ENCODE results near the gene CNTLN.
"Not testable (repeated sequence)": the region's sequence is repeated elsewhere in the genome, so short reads cannot be mapped to it uniquely, and the experiment has no call there.

Gene CNTLN

DNA sequence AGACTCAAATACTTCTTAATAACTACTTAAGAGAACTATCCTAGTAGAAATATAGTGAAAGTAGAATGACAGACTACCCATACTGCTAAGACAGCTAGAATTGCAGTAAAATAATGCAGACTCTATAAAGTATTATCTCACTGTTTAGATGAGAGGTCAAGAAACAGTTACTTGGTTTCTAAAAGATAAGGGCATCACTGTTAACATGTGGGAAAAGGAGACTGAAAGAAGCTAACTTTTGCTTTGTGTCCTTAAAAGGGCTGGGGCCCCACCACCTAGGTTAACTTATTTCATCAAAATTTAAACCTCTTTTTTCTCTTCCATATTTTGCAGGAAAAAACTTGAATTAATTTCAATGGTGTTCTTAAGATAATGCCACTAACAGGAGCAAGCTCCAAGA lies 204.3 kb downstream of the CNTLN start:
- no peak overlapping the region for H3K27ac ChIP-seq (ENCODE audit: low read depth, low read length)
- H3K4me3 ChIP-seq (ENCODE audit: low read length): no peak overlapping the region
- no peak overlapping the region for H3K9ac ChIP-seq (ENCODE audit: low read length)

DNA sequence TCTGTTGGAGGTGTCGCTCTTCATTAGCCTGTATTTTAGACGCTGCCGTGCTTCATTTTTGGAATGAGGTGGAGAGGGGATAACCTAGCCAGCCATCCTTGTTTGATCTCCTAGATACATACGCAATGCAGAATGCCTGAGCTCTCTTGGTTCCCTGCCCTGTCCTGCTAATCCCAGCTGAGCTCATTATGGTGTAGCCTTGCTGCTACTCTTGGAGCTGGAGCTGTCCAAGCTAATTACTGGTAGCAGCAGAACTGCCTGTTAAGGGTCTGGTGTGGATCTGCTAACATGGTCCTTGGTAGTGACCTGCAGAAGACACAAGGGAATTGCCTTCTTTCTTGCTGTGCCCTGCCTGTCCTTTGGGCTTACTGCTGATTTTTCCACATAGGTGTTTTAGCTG lies 207.9 kb downstream of the CNTLN start:
- Histone ChIP-seq H3K36me3 (ENCODE audit: control insufficient read depth, insufficient read depth, low read length) (peaks cover 2% of the 10 kb centered on the region), H3K4me1 (ENCODE audit: control insufficient read depth, insufficient read depth, low read length) (no peaks in the 10 kb centered on the region), H3K4me3 (ENCODE audit: low read length) (no peak overlapping the region), H3K27ac (ENCODE audit: low read depth, low read length) (no peak overlapping the region), H3K27me3 (ENCODE audit: control insufficient read depth, insufficient read depth, low read length) (no peaks in the 10 kb centered on the region), H3K9ac (ENCODE audit: low read length) (no peak overlapping the region)

More for the DNA sequence above, 204.3 kb downstream of the CNTLN start:
- Histone ChIP-seq H3K4me1 (ENCODE audit: control insufficient read depth, insufficient read depth, low read length) (no peaks in the 10 kb centered on the region), H3K27me3 (ENCODE audit: control insufficient read depth, insufficient read depth, low read length) (no peaks in the 10 kb centered on the region), H3K36me3 (ENCODE audit: control insufficient read depth, insufficient read depth, low read length) (no peaks in the 10 kb centered on the region)

DNA sequence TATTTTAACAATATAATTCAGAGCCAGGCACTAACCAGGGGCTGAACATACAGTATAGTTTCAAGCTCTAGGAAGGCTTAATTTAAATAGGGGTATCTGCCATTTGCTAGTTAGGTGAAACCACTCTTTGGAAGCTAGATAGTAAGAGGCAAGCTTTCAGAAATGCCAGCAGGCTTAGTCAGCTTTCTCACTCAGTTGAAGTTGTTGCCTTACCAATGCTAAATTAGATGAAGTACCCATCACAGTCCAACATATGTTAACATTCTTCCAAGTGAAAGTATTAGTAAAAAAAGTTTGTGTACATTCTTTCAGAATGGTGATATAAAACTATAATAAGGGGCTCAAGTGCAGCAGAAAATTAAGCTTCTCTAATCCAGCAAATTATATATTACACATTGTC lies 215.0 kb downstream of the CNTLN start:
- no peaks in the 10 kb centered on the region for H3K4me1 ChIP-seq (ENCODE audit: control insufficient read depth, insufficient read depth, low read length)
- H3K4me3 ChIP-seq (ENCODE audit: low read length): no peak overlapping the region
- peaks cover 2% of the 10 kb centered on the region for H3K36me3 ChIP-seq (ENCODE audit: control insufficient read depth, insufficient read depth, low read length)
- H3K9ac ChIP-seq (ENCODE audit: low read length): no peak overlapping the region
- no peak overlapping the region for H3K27ac ChIP-seq (ENCODE audit: low read depth, low read length)
- H3K27me3 ChIP-seq (ENCODE audit: control insufficient read depth, insufficient read depth, low read length): no peaks in the 10 kb centered on the region

DNA sequence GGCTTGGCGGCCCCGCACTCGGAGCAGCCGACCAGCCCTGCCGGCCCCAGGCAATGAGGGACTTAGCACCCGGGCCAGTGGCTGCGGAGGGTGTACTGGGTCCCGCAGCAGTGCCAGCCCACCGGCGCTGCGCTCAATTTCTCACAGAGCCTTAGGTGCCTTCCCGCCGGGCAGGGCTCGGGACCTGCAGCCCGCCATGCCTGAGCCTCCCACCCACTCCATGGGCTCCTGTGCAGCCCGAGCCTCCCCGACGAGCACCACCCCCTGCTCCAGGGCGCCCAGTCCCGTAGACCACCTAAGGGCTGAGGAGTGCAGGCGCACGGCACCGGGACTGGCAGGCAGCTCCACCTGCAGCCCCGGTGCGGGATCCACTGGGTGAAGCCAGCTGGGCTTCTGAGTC lies 219.2 kb downstream of the CNTLN start:
- not testable (repeated sequence) for H3K36me3 ChIP-seq (ENCODE audit: control insufficient read depth, insufficient read depth, low read length); H3K27me3 ChIP-seq (ENCODE audit: control insufficient read depth, insufficient read depth, low read length); H3K4me3 ChIP-seq (ENCODE audit: low read length); H3K27ac ChIP-seq (ENCODE audit: low read depth, low read length); H3K4me1 ChIP-seq (ENCODE audit: control insufficient read depth, insufficient read depth, low read length); H3K9ac ChIP-seq (ENCODE audit: low read length)

DNA sequence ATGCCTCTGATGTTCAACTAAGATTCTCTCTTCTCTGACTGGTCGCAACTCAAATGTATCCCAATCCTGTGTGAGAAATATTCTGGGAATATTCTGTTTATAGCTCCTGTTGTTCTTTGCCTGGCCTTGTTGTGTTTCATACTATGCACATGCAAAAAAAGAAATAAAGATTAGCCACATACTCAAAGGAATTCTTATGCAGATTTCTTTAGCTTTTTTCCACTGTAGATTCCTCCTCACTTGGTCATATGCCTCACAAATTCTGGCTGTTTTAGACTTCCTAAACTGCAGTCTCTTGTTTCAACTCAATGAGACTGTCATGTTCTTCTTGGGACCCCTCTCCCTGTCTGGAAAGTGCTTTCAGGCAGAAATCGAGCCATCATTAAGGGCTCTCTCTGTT lies 226.5 kb downstream of the CNTLN start:
- no peak overlapping the region for H3K9ac ChIP-seq (ENCODE audit: low read length)
- H3K4me1 ChIP-seq (ENCODE audit: control insufficient read depth, insufficient read depth, low read length): no peaks in the 10 kb centered on the region
- no peaks in the 10 kb centered on the region for H3K27me3 ChIP-seq (ENCODE audit: control insufficient read depth, insufficient read depth, low read length)
- H3K4me3 ChIP-seq (ENCODE audit: low read length): no peak overlapping the region
- no peaks in the 10 kb centered on the region for H3K36me3 ChIP-seq (ENCODE audit: control insufficient read depth, insufficient read depth, low read length)
- no peak overlapping the region for H3K27ac ChIP-seq (ENCODE audit: low read depth, low read length)

DNA sequence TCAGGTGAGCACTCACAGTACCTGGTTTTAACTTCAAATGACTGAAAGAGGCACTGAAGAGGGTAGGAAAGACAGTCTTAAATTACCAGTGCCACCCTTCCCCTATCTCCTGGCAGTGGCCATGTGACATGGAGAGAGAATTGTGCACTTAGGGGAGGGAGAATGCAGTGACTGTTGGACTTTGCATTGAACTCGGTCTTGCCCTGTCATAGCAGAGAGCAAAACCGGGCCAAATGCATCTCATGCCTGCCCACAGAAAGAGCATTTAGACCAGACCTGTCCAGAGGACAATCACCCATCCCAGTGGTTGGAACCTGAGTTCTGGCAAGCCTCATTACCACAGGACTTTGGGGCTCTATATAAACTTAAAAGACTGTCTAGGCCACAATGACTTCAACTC lies 232.2 kb downstream of the CNTLN start:
- Histone ChIP-seq H3K36me3 (ENCODE audit: control insufficient read depth, insufficient read depth, low read length) (no peaks in the 10 kb centered on the region), H3K4me1 (ENCODE audit: control insufficient read depth, insufficient read depth, low read length) (no peaks in the 10 kb centered on the region), H3K4me3 (ENCODE audit: low read length) (no peak overlapping the region), H3K27me3 (ENCODE audit: control insufficient read depth, insufficient read depth, low read length) (no peaks in the 10 kb centered on the region), H3K9ac (ENCODE audit: low read length) (no peak overlapping the region), H3K27ac (ENCODE audit: low read depth, low read length) (no peak overlapping the region)

DNA sequence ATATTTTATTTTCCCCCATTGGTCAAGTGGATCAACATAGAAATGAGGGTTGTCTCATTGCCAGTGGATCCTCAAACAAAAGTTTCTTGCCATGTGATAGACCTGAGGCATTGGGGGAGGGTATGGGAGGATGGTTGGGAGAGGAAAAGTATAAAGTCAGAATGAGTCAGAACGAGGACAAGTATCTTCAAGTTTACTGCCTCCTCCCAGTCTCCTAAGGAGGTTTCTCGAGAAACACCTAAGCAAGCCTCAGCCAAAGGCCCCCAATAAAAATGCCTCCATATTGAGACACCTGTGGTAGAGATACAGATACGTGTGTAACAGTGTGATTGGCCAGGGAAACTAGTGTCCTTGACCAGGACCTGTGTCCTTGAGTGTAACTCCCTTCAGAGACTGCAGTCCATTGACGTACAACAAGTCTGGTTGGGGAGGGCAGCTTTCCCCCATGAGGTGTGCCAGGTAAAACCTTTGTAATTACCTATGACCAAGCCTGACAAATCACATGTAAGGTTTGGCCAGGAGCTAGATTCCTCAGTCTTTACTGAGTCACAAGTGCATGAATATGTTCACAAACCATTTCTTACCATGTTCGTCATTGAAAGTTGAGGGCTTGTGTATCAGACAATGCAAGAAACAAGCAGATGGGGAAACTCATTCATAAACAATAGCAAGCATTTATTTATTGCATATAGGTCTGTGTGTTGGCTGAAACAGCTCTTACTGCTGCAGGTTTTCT lies 245.5 kb downstream of the CNTLN start:
- no peaks in the 10 kb centered on the region for H3K27me3 ChIP-seq (ENCODE audit: control insufficient read depth, insufficient read depth, low read length)
- no peak overlapping the region for H3K4me3 ChIP-seq (ENCODE audit: low read length)
- no peaks in the 10 kb centered on the region for H3K4me1 ChIP-seq (ENCODE audit: control insufficient read depth, insufficient read depth, low read length)
- H3K27ac ChIP-seq (ENCODE audit: low read depth, low read length): no peak overlapping the region
- no peaks in the 10 kb centered on the region for H3K36me3 ChIP-seq (ENCODE audit: control insufficient read depth, insufficient read depth, low read length)
- no peak overlapping the region for H3K9ac ChIP-seq (ENCODE audit: low read length)

DNA sequence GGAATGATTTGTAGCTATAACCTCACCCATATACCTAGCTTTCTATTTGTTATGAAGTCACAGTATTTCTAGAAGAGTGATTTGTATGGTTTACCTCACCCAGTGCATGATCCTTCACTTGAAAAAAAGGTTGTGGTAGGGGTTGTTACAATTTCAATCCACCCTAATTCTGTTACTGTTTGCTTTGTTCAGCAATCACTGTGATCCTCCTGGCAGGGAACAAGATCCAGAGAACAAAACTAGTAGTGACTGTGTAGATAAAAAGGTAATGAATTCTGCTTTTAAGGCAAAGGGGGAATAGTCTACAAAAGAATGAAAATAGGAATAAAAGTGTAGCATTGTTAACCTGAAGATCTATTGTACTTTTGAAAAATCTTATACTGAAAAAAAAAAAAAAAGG lies 252.7 kb downstream of the CNTLN start:
- Histone ChIP-seq H3K27ac (ENCODE audit: low read depth, low read length) (no peak overlapping the region), H3K9ac (ENCODE audit: low read length) (no peak overlapping the region), H3K36me3 (ENCODE audit: control insufficient read depth, insufficient read depth, low read length) (no peaks in the 10 kb centered on the region), H3K27me3 (ENCODE audit: control insufficient read depth, insufficient read depth, low read length) (no peaks in the 10 kb centered on the region), H3K4me3 (ENCODE audit: low read length) (no peak overlapping the region), H3K4me1 (ENCODE audit: control insufficient read depth, insufficient read depth, low read length) (no peaks in the 10 kb centered on the region)

DNA sequence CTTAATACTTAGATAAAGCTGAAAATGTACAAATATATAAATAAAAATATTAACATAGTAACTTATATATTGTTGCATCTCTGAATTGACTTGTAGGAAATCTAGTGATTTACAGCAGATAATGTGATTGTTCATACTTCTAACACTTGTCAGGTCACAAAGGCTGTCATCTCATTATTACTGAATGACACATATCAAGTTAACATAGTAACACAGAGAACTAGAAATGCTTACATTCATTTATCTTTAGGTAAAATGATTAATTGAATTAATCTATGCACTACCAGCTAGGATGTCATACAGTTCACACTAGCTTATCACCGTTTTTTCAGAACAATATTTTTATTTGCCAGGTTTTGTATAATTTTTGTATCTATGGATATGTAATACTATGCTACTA lies 254.2 kb downstream of the CNTLN start:
- no peak overlapping the region for H3K9ac ChIP-seq (ENCODE audit: low read length)
- H3K27ac ChIP-seq (ENCODE audit: low read depth, low read length): no peak overlapping the region
- H3K27me3 ChIP-seq (ENCODE audit: control insufficient read depth, insufficient read depth, low read length): no peaks in the 10 kb centered on the region
- H3K4me3 ChIP-seq (ENCODE audit: low read length): no peak overlapping the region
- H3K4me1 ChIP-seq (ENCODE audit: control insufficient read depth, insufficient read depth, low read length): no peaks in the 10 kb centered on the region
- H3K36me3 ChIP-seq (ENCODE audit: control insufficient read depth, insufficient read depth, low read length): no peaks in the 10 kb centered on the region

DNA sequence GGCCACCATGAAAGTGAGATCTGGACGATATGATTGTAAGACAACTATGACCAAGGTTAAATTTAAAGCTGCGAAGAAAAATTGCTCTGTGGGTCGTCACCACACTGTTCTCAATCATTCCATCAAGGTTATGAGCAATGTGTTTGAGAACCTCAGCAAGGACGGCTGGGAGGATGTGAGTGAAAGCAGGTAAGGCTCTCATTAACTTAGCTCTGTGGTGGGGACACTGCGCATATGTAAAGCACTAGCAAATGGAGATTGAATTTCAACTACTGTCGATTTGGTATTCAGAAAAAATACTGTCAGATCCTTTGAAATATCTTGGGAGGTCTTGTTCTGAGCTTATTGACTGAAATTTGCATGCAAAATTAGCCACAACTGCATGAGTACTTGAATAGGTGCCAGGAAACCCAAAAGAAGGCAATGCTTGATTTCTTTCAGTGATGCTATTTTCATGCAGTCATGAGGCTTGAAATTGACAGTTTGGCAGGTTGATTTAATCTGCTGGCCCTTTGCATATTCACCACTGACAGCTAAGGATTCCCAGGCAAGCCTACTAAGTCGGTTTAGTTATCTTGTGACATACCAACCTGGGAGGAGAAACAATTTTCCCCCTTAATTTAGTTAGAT lies 260.2 kb downstream of the CNTLN start:
- Histone ChIP-seq H3K27ac (ENCODE audit: low read depth, low read length) (no peak overlapping the region), H3K36me3 (ENCODE audit: control insufficient read depth, insufficient read depth, low read length) (no peaks in the 10 kb centered on the region), H3K4me3 (ENCODE audit: low read length) (no peak overlapping the region), H3K4me1 (ENCODE audit: control insufficient read depth, insufficient read depth, low read length) (no peaks in the 10 kb centered on the region), H3K9ac (ENCODE audit: low read length) (no peak overlapping the region), H3K27me3 (ENCODE audit: control insufficient read depth, insufficient read depth, low read length) (no peaks in the 10 kb centered on the region)

DNA sequence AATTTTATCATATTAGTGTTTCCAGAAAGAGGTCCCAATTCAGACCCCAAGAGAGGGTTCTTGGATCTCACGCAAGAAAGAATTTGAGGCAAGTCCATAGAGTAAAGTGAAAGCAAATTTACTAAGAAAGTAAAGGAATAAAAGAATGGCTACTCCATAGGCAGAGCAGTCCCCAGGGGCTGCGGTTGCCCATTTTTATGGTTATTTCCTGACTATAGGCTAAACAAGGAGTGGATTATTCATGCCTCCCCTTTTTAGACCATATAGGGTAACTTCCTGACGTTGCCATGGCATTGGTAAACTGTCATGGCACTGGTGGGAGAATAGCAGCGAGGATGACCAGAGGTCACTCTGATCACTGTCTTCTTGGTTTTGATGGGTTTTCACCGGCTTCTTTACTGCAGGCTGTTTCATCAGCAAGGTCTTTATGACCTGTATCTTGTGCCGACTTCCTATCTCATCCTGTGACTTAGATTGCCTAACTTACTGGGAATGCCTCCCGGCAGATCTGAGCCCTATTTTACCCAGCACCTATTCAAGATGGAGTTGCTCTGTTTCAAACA lies 262.4 kb downstream of the CNTLN start:
- H3K27ac ChIP-seq (ENCODE audit: low read depth, low read length); H3K27me3 ChIP-seq (ENCODE audit: control insufficient read depth, insufficient read depth, low read length); H3K36me3 ChIP-seq (ENCODE audit: control insufficient read depth, insufficient read depth, low read length); H3K4me1 ChIP-seq (ENCODE audit: control insufficient read depth, insufficient read depth, low read length); H3K4me3 ChIP-seq (ENCODE audit: low read length); H3K9ac ChIP-seq (ENCODE audit: low read length): not testable (repeated sequence)

DNA sequence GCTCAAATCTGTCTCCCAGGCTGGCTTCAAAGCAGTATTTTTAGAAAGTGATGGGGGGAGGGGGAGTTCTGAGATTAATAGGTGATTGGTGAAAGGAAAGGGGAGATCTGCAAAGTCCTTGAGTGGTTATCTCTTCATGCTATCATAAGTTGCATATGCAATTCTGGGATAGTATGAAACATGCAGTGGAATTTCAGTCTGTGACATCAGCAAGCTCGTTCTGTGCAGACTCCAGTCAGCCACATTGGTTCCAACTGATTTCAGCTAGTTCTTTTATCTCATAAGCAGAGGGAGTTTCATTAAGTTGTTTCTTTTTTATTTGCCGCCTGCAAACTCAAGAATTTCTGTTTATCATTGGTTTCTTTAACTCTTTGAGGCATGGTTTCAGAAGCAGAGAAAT lies 263.5 kb downstream of the CNTLN start:
- no peaks in the 10 kb centered on the region for H3K36me3 ChIP-seq (ENCODE audit: control insufficient read depth, insufficient read depth, low read length)
- no peak overlapping the region for H3K27ac ChIP-seq (ENCODE audit: low read depth, low read length)
- no peaks in the 10 kb centered on the region for H3K27me3 ChIP-seq (ENCODE audit: control insufficient read depth, insufficient read depth, low read length)
- no peak overlapping the region for H3K9ac ChIP-seq (ENCODE audit: low read length)
- no peaks in the 10 kb centered on the region for H3K4me1 ChIP-seq (ENCODE audit: control insufficient read depth, insufficient read depth, low read length)
- H3K4me3 ChIP-seq (ENCODE audit: low read length): no peak overlapping the region

DNA sequence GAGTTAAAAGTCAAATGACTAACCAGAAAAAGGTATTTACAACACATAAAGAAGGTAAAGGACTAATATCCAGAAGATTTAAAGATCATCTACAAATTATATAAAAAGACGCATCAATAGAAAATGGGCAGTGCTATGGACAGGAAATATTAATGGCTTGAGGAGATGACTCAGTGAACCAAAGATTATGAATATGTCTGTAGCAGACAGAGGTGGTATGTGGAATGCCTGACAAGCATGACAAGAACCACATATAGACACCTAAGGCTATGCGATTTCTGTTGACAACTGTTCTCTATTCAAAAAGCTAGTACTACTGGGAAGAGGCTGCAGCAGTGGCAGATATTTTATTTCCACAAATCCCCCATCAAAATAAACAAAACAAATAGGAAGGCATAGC lies 267.0 kb downstream of the CNTLN start:
- Histone ChIP-seq H3K27me3 (ENCODE audit: control insufficient read depth, insufficient read depth, low read length) (no peaks in the 10 kb centered on the region), H3K4me3 (ENCODE audit: low read length) (no peak overlapping the region), H3K4me1 (ENCODE audit: control insufficient read depth, insufficient read depth, low read length) (no peaks in the 10 kb centered on the region), H3K36me3 (ENCODE audit: control insufficient read depth, insufficient read depth, low read length) (no peaks in the 10 kb centered on the region), H3K9ac (ENCODE audit: low read length) (no peak overlapping the region), H3K27ac (ENCODE audit: low read depth, low read length) (no peak overlapping the region)
